NCI-H146 (cell line): Measurements from ENCODE around the gene TDRD12.
"Not testable (repeated sequence)": the region's sequence is repeated elsewhere in the genome, so short reads cannot be mapped to it uniquely, and the experiment has no call there.

ENCODE experiments used
- DNase-seq: peaks from one replicate; lab custom pipeline; 2025; lab: John Stamatoyannopoulos, UW

TDRD12 gene

DNA sequence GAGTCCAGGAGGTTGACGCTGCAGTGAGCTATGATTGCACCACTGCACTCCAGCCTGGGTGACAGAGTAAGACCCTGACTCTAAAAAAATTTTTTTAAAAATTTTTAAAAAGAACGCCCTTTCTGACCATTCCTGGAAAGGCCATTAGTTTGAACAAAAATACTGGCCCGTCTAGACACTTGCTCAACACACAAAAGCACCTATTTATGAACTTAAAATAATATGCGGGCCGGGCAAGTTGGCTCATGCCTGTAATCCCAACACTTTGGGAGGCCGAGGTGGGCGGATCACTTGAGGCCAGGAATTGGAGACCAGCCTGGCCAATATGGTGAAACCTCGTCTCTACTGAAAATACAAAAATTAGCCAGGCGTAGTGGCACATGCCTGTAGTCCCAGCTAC is 147.9 kb downstream of the TDRD12 start:
- not testable (repeated sequence) for DNase-seq

DNA sequence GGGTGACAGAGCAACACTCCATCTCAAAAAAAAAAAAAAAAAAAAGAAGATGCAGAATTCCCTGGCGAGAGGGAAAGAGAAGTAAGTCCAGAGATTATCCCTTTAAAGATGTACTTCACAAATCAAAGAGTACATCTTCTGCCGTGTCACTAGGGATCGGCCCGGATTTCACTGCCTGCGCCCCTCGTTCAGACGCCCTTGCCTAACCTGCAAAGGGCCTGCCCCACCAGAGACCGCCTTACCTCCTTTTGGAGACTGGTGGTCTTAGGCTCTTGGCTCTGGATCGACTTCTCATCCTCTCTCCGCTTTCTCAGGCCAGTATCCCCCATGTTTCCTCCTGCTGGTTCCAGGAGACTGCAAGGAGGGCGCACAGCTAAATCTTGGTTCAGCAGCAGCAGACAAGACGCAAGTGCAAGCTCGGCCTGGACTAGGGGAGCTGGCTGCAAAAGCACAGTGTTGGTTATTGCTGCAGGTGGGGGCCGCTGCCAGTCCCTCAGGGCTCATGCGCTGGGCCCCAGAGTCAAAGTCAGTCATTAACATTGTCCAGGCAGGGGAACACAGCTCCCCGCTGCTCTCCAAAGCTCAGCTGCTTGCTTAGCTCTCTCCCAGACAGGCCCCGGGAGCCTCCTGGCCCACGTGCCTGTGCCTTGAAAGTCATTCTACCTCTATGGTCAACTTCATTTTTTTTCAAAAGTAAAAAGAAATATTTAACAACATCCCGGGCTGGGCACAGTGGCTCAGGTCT is 148.8 kb downstream of the TDRD12 start:
- DNase-seq = no peak

DNA sequence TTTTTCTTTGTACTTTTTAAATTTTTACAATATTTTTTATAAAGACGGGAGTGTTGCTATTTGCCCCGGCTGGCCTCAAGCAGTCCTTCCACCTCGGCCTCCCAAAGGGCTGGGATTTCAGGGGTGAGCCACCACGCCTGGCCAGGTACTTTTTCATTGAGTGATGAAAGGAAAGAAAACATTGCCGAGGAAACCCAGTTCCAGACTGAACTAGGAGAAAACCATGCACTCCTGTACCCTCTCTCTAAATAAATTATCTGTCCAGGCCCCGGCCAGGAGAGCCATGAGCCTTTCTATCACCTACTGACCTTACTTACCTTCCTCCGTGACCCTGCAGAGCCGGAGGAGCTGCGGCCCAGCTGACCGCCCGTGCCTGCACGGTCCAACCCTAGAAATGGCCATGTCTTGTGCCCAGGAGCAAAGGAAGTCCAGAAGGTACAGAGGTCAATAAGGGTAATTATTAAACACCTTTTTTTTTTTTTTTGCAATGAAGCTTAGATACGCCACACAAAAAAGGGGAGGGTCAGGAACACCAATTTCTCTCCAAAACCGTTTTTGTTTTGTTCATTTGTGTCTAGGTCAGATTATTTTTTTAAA is 149.9 kb downstream of the TDRD12 start, which contains the start of gene SLC7A9:
SLC7A9 (minus strand) TSS at position 399 of the 597 bp plus-strand sequence. CDS start 1,233 bp downstream, outside the sequence.
- peak; percentile 32 for DNase-seq

DNA sequence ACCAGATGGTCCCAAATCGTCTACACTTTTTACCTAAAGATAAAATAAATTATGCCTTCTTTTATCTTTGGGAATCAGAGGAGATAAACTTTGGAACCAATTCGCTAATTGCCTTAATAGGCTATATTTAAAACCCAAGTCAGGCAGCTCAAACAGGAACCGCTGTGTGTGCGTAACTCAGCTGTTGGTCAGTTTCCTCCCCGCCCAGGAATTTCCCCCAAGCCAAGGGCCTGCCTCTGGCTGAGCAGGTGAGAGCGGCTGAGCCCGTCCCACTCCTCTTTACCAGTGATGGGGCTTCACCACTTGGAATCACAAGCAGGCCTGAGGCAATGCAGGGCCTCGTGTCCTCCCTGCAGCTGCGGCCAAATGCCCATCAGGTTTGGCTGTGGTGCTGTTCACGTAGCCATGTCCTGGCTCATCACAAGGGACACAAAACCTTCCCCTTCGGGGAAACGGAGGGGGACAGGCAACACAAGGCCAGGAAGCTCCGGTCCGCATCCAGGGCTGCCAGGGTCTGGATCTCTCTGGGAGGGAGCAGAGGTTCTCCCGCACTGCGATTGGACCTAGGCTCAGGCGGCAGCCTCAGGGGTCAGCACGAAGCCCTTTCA is 150.5 kb downstream of the TDRD12 start:
- peak; percentile 72 for DNase-seq

DNA sequence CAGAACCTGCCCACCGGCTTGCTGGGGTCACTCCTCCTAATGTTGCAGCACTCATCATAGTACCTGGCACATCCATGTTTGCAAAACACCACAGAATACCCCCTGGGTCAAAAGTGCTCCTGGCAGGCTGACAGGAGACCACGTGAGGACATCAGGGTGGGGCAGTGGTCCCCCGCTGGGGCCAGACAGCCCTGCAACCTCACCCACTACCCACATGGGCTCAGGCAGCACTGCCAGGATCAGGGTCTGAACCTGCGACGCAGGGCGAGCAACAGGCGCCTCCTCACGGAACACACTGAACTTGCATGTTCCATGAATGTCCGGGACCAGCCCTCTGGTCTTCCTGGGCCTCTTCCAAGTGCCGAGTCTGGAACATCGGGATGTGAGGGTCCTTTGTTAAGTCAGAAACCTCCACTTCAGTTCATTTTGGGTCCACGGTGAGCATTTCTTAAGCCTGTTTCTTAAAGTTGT is 151.4 kb downstream of the TDRD12 start:
- DNase-seq = no peak

DNA sequence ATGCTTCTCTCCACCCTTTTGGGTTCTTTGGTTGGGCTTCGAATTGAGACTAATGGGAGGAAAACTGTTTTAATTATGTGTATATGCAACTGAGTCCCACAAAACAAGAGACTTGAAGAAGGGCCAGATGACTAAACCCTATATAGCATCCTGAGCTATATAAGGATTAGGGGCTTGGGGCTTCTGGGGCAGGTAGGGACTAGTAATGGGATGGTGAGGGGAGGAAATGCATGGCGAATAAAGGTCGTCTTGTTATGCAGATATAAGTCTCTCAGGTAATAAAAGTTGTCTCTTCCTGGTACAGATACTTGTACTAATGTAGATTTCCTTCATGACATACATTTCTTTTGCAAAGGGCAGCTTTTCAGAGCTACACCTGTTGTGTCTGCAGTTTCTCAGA is 152.8 kb downstream of the TDRD12 start:
- DNase-seq = no peak

DNA sequence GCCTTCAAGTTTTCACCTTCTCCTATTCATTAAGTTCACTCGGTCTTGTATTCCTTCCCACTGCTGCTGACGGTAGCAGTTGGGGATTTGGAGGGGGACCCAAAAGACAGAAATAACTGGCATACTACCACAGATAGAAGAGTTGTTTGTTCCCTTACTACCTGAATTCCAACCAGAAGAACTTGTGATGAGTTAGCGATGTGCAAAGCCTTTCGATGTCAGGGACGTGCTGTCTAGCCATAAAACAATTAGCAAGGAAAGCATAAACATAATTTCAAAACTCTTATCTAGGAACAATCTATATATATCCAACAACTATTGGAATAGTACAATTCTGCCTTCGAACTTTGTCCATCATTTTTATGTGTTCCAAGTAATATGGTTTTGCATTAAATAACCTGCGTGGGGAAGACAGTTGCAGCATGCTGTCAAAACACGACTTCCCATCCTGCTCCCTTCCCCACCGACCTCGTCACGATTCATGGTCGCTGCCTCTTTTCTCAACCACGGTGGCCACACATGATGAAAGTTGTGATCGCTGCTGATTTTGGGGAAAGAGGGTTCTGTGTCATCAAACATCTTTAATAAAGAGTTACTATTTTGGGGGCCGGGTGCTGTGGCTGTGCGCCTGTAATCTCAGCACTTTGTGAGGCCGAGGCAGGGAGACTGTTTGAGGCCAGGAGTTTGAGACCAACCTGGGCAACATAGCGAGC is 153.8 kb downstream of the TDRD12 start:
- DNase-seq = no peak

DNA sequence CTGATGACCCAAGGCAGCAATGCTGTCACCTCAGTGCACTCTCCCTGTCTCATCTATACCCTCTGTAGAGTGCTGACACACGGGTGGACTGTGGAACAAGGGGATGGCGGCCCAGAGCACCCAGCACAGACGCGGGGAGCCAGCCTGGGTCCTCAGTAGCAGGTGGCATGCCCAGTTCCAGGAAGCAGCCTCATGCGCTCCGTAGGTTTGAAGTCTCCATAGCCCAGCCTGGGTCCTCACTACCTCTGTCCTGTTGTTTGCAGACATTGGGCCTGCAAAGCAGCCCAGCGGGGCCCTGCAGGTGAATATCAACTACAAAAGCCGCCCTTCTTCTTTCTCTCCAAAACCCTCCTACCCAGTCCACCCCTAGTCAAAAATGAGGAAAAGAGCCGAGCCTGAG is 155.0 kb downstream of the TDRD12 start:
- no peak for DNase-seq

DNA sequence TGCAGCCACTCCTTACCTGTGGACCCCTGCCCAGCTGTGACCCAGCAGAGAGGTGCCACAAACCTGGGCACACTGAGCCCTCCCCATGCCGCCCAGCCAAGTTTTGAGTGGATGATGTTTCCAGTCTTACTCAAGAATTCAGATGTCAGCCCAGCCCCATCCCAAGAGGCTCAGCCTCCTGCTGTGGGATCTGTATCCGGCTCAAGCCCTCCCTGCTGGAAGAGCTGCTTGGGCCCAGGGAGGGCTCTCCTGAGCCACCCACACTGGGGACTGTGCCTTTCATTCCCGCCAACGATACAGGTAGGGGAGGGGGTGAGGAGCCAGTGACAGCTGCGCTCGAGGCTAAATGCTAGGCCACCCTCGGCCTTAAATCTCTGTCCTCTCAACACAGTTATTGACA is 155.9 kb downstream of the TDRD12 start:
- DNase-seq = no peak

DNA sequence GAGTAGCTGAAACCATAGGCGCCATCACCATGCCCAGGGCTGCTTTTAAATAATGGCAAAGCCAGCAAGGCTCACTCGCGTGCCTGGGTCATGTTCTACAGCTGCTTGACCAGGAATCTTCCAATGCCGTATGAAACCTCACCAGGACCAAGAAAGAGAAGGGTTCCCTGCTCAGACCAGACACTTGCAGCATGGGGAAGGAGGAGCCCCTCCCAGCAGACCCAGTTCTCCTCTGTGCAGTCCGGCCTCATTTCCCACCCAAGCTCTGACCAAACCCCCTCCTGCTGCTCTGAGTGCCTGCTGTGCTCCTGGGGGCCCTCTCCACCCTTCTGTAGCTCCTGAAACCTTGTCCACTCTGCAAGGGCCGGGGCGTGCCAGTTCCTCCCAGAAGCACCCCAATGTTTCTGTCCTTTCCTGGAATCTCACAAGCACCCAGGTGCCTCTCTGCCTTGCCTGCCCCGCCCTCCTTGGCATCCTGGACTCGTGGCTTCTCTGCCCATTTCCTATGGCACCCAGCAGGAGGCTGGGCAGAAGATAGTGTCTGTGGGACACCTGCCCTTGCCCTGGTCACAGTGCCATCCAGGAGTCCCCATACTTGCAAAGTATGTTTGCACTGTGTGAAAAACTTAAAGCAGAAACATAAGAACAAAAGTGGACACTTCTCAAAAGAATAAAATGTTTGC is 156.8 kb downstream of the TDRD12 start:
- no peak for DNase-seq

DNA sequence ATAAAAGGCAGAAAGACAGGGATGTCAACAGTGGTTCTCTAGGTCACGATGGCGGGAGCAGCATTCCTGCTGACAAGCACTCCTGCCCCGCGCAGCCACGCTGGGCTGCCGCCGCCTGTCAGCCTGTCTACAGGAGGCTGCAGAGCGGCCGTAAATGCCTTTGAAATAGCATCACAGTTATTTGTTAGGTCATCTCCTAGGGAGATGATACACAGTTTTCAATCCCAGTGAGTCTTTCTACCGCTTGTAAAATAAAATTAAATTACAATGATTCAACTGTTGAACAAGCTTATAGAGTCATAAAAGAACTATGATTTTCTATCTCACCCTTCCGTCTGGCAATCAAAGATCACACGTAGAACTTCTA is 157.3 kb downstream of the TDRD12 start:
- no peak for DNase-seq
